GM19467 (cell line): Measurements from ENCODE around the gene SLC24A4.

Source experiments
- ATAC-seq: cut with Tn5 transposase; IDR thresholded peaks from one replicate; pipeline ENCODE4 v1.9.1; 2021; ENCODE audit warnings: mild to moderate bottlenecking, moderate library complexity; ENCODE audit not compliant: unreplicated experiment

Gene SLC24A4

DNA sequence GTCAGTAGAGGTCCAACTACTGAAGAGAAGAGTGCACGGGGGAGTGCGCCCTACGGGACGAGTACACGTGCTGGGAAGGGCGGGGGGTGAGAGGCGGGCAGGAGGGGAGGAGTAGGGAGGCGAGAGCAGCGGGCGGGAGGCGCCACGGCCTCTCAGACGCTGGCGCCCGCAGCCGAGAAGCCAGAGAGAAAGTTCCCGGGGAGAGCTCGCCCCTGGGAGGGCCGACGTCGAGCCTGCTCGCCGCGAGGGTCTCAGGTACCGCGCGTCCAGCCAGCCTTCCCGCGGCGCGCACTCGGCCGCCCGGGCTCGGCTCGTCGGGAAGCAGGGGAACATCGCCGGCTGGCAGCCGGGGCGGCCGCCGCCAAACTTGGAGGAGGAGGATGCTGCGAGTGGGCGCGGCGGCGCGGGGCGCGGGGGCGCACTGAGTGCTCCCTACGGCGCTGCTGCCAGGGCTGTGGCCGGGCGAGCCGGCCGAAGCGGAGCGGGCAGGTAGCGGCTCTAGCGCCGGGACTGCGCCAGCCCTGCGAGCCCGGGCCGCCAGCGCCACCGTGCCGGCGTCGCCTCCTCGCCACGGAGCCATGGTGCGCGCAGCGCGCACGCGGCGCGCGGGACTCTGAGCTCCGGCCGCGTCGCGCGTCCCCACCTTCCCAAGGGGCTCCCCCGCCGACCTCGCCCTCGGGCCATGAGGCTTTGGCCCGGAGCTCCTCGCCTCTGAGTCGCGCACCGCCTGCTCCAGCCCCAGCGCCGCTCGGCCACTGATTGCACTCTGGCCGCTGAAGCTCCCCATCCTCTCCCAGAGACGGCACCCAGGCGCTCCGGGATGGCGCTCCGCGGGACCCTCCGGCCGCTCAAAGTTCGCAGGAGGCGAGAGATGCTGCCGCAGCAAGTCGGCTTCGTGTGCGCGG, at the start of gene SLC24A4:
Gene SLC24A4, plus strand, starts transcription at position 155 of the 905 bp plus-strand sequence. Its CDS starts 666 bp downstream, at position 821.
- ATAC-seq: no peak

- no peak for ATAC-seq
Observed at GRCh38 chr14:92273166-92273565, 49.8 kb upstream of the SLC24A4 start.

GRCh38 chr14:92274055-92274454, 48.9 kb upstream of the SLC24A4 start:
- ATAC-seq: no peak

- ATAC-seq: no peak
Observed at GRCh38 chr14:92276074-92276473, 46.9 kb upstream of the SLC24A4 start.

GRCh38 chr14:92277031-92277430, 45.9 kb upstream of the SLC24A4 start:
- ATAC-seq: no peak

- ATAC-seq: no peak
Observed at GRCh38 chr14:92280554-92281262, 42.3 kb upstream of the SLC24A4 start.

GRCh38 chr14:92282669-92283068, 40.3 kb upstream of the SLC24A4 start:
- ATAC-seq: no peak

DNA sequence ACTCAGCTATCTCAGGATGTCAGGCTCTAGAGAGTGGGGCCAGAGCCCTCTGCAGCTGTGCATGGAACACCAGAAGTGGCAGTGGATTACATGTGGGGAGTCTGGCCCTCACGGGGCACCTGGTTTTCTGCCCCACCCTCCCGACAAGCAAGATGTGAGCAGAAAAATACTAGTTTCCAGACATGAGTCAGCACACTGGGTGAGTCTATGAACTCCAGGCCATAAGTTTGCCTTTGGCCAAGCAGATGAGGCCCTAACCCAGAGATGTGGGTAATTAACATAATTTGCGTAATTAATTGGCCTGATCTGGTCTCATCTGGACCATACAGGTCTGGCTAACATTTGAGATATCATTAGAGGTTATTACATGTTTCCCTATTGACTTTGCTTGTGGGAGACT, 37.7 kb upstream of the SLC24A4 start:
- no peak for ATAC-seq

- no peak for ATAC-seq
Observed at GRCh38 chr14:92287987-92288386, 35.0 kb upstream of the SLC24A4 start.

GRCh38 chr14:92288994-92289660, 33.8 kb upstream of the SLC24A4 start:
- no peak for ATAC-seq

GRCh38 chr14:92292673-92293072, 30.3 kb upstream of the SLC24A4 start:
- no peak for ATAC-seq

GRCh38 chr14:92294506-92294905, 28.5 kb upstream of the SLC24A4 start:
- ATAC-seq: no peak

- ATAC-seq: no peak
Observed at GRCh38 chr14:92297818-92298595, 25.0 kb upstream of the SLC24A4 start.

- ATAC-seq: no peak
Observed at GRCh38 chr14:92302481-92302880, 20.5 kb upstream of the SLC24A4 start.

DNA sequence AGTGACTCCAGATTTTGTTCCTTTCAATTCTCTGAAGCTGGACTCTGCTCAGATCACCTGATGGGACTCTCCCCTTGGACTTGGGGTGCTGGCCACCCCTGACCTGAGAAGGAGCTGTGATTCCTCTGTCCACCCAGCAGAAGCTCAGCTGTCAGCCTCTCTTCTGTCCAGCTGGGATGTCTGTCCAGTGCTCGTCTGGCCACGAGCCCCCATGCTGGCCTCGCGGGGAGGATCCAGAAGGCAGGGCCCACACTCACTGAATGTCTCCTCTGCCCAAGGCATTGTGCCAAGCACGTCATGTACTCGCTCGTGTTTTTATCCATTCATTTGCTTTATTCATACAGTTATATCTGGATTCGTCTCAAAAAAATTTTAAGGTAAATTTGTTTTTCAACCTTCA, 14.2 kb upstream of the SLC24A4 start:
- ATAC-seq: no peak

DNA sequence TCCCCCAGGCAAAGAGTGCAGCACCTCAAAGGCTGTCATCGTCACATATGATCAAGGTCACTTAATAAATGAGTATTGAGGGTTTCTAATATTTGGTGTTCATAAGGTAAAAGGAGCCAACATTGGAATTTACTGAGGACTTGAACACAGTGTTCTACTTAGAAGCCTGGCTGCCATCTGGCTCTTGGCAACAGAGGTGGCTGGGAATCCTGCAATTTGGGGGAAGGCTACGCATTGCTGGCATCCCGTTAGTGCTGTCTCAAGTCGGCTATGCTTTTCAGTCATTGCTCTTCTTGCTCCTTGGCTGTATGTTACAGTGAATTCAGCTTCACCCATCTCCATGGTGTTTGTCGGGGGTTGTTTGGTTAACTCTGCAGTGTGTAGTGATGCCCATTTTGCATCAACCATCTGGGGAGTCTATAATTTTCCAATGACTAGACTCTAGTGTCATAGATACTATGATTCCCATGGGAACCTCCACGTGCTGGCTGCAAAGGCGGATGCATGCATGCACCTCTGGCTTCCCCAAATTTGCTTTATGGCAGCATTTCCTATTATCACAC, 12.9 kb upstream of the SLC24A4 start:
- ATAC-seq: no peak

GRCh38 chr14:92310776-92311375, 12.1 kb upstream of the SLC24A4 start:
- no peak for ATAC-seq

- no peak for ATAC-seq
Observed at GRCh38 chr14:92314182-92314581, 8.8 kb upstream of the SLC24A4 start.

- no peak for ATAC-seq
Observed at GRCh38 chr14:92315050-92315805, 7.7 kb upstream of the SLC24A4 start.
